ENCODE data around the gene ARHGEF1. TPM values are rescaled to one million over a fixed set of nuclear protein-coding genes. Genes with fewer than 3 reads are reported as not detected.

ARHGEF1 gene
- polyA plus RNA-seq, 1 experiment = 19.5 TPM

GRCh38 chr19:41907994-41908615, 25.1 kb downstream of the ARHGEF1 start:
- H3K4me3 ChIP-seq (ENCODE audit: low read depth, low read length) = no peak overlapping the region
- peaks cover 22% of the 10 kb centered on the region for H3K27me3 ChIP-seq (ENCODE audit: control insufficient read depth, insufficient read depth, low read length)
- CTCF ChIA-PET = interaction anchor here (0.8 kb wide), 1 partner anchor 22 kb away, joined by 6 read pairs; no protein-coding TSS in a partner anchor
- POLR2A ChIA-PET = no interaction called here
- H3K9me3 ChIP-seq (ENCODE audit: control insufficient read depth, insufficient read depth, low read length) = no peaks in the 10 kb centered on the region
- TF ChIP-seq, protein P1, sequence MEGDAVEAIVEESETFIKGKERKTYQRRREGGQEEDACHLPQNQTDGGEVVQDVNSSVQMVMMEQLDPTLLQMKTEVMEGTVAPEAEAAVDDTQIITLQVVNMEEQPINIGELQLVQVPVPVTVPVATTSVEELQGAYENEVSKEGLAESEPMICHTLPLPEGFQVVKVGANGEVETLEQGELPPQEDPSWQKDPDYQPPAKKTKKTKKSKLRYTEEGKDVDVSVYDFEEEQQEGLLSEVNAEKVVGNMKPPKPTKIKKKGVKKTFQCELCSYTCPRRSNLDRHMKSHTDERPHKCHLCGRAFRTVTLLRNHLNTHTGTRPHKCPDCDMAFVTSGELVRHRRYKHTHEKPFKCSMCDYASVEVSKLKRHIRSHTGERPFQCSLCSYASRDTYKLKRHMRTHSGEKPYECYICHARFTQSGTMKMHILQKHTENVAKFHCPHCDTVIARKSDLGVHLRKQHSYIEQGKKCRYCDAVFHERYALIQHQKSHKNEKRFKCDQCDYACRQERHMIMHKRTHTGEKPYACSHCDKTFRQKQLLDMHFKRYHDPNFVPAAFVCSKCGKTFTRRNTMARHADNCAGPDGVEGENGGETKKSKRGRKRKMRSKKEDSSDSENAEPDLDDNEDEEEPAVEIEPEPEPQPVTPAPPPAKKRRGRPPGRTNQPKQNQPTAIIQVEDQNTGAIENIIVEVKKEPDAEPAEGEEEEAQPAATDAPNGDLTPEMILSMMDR (IDR thresholded peaks at IDR 0.05; ENCODE audit: low read depth, low read length) = no peak
- H3K27ac ChIP-seq (ENCODE audit: low read depth, low read length) = no peak overlapping the region
- no peak for DNase-seq (ENCODE audit: low read depth, low spot score)

DNA sequence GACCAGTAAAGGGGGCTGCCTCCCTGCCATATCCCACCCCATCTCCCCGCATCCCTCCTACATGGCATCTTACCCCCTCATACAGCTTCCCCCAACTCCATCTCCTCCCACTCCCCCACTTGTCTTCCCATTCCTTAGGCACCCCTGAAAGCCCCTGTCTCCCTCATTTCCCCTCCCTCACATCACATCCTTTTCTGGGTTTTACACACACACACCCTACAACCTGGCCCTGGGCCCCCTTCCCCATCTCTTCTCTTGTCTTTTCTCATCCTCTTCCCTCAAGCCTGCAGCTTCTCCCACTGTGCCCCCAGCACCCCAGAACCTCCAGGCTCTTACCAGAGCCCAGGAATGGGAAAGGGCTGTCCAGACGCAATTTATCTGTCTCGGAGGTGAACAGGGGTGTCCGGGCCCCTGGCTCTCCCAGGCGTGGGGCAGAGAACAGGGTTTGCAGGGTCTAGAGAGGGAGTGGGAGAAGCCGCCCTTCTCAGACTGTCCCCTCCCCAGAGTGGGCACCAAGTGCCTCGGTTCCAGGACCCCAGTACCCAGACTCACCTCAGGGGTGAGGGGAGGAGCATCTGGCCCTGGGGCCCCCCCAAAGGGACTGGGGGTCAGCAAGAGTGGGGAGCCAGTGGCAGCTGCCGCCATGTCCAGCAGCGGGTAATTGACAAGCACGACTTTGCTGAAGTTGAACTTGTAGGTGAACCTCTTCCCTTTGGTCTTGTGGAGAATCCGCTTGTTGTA, 25.9 kb downstream of the ARHGEF1 start:
- ChIA-PET POLR2A (interaction anchor here (1.1 kb wide), 1 partner anchor 10 kb away, joined by 3 read pairs; no protein-coding TSS in a partner anchor), CTCF (interaction anchor here (0.8 kb wide), 1 partner anchor 23 kb away, joined by 6 read pairs; no protein-coding TSS in a partner anchor)
- Histone ChIP-seq H3K27me3 (ENCODE audit: control insufficient read depth, insufficient read depth, low read length) (peaks cover 29% of the 10 kb centered on the region), H3K9me3 (ENCODE audit: control insufficient read depth, insufficient read depth, low read length) (no peaks in the 10 kb centered on the region), H3K27ac (ENCODE audit: low read depth, low read length) (no peak overlapping the region), H3K4me3 (ENCODE audit: low read depth, low read length) (no peak overlapping the region)
- DNase-seq (ENCODE audit: low read depth, low spot score) = no peak
- TF ChIP-seq, protein P1 (IDR thresholded peaks at IDR 0.05; ENCODE audit: low read depth, low read length) = no peak

DNA sequence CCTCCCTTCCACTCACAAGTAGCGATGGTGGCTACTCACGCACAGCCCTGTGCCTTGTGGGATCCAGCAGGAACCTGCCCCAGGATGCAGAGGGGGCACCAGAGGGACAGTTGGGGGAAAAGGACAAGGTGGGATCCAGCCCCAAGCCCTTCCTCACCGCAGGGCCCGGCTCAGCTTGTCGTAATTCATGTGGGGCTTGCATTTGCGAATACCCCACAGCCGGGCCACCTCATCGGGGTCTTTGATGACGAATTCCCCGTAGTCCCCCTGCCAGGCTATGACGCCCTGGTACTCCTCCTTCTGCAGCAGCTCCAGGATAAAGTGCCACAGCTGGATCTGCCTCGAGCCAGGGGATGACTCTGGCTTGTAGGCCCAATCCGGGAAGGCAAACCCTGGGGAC, 26.7 kb downstream of the ARHGEF1 start:
- TF ChIP-seq, protein P1 (IDR thresholded peaks at IDR 0.05; ENCODE audit: low read depth, low read length) = no peak
- H3K4me3 ChIP-seq (ENCODE audit: low read depth, low read length) = no peak overlapping the region
- no peaks in the 10 kb centered on the region for H3K9me3 ChIP-seq (ENCODE audit: control insufficient read depth, insufficient read depth, low read length)
- ChIA-PET POLR2A (interaction anchor here (0.5 to 1.1 kb wide), 2 partner anchors 9 to 45 kb away, joined by 3 read pairs; no protein-coding TSS in a partner anchor), CTCF (no interaction called here)
- no peak overlapping the region for H3K27ac ChIP-seq (ENCODE audit: low read depth, low read length)
- no peak for DNase-seq (ENCODE audit: low read depth, low spot score)
- H3K27me3 ChIP-seq (ENCODE audit: control insufficient read depth, insufficient read depth, low read length) = peaks cover 35% of the 10 kb centered on the region

DNA sequence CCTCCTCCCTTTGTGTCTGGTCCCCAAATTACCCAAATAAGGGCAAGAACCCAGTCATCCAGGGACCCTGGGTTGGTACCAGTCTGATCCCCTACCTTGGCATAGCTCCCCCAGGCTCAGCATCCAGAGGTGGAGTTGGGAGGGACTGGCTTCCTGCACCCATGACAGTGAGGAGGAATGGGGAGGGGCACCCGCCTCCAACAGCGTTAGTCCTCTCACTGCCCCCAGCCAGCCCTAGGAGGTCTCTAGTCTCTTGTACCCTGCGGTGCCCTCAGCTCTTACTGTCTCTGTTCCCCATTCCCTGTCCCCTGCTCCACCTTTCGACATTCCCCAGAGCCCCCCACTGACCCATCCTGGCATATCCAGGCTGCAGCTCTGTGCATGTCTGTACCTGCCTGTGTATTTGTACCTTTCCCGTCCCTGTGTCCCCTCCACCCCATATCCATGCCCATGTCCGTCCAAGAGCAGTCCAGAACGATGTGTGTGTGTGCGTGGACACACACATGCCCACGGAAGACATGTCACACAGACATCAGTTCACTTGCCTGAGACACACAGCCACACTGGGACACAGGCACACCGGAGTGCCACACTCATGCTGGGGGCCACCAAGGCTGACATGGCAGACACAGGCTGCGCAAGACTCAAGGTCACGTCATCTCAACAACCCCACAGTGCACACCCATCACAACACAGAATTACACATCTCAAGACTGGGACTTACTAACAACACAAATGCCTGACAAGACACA, 27.4 kb downstream of the ARHGEF1 start:
- TF ChIP-seq, protein P1 (IDR thresholded peaks at IDR 0.05; ENCODE audit: low read depth, low read length) = no peak
- H3K27ac ChIP-seq (ENCODE audit: low read depth, low read length) = no peak overlapping the region
- no peak overlapping the region for H3K4me3 ChIP-seq (ENCODE audit: low read depth, low read length)
- no peaks in the 10 kb centered on the region for H3K9me3 ChIP-seq (ENCODE audit: control insufficient read depth, insufficient read depth, low read length)
- ChIA-PET CTCF (no interaction called here), POLR2A (interaction anchor here (0.5 kb wide), 1 partner anchor 45 kb away, joined by 3 read pairs; no protein-coding TSS in a partner anchor)
- no peak for DNase-seq (ENCODE audit: low read depth, low spot score)
- peaks cover 41% of the 10 kb centered on the region for H3K27me3 ChIP-seq (ENCODE audit: control insufficient read depth, insufficient read depth, low read length)
